ENCODE measurements around the gene CCDC7.
"Not testable (repeated sequence)": the region's sequence is repeated elsewhere in the genome, so short reads cannot be mapped to it uniquely, and the experiment has no call there.

CCDC7 gene

DNA sequence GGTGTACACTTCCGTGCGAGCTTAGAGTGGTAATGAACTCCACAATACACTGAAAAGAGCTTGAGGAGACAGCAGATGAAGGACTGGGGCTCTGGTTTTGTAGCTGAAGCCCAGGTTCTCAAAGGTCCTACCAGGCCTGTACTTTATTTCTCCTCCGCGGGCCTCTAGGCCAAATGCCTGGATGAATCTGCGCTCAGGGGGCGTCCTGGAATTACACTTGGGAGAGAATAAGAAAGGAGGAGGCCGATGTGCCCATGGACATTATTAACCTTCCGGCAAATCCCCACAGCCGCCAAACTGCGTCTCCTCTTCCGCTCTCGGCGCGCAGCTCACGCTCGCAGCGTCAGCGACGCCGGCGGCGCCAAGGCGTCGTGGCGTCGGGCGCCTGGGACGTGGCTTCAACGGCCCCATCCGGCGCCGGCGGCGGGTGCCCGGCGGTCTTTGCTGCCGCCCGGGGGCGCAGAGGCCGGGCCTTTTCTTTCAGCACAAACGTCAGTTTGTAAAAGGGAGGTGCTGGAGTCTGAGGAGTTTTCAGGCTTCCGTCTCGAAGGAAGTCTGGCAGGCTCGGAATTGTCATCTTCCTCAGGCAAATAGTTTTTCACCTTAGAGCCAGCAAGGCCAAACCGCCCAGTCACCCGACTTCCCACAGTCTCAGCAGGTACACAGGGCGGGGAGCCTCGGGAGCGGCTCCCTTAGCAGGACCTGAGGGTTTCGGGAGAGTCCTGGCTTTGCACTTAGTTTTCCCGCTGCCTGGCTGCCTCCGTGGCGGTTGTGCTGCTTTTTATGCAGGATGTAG is at the start of gene CCDC7:
TSS of gene CCDC7 (plus strand) at position 401 of the 796 bp plus-strand sequence. CDS start 5,503 bp downstream, outside the sequence.
- DNase-seq = peak; percentile 54

DNA sequence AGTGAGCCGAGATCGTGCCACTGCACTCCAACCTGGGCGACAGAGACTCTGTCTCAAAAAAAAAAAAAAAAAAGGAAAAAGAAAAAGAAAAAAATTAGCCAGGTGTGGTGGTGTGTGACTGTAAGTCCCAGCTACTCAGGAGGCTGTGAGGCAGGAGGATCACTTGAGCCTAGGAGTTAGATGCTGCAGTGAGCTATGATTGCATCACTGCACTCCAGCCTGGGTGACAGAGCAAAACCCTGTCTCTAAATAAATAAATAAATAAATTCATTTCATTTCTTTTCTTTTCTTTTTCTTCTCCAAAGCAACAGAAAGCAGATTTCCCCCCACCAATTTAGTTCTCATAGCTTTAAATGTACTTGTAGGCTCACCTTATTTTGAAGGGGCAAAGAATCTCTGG is 48.8 kb upstream of the CCDC7 start:
- DNase-seq = not testable (repeated sequence)

DNA sequence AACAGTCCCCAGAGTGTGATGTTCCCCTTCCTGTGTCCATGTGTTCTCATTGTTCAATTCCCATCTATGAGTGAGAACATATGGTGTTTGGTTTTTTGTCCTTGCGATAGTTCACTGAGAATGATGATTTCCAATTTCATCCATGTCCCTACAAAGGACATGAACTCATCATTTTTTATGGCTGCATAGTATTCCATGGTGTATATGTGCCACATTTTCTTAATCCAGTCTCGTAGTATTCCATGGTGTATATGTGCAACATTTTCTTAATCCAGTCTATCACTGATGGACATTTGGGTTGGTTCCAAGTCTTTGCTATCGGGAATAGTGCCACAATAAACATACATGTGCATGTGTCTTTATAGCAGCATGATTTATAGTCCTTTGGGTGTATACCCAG is 46.2 kb upstream of the CCDC7 start:
- DNase-seq = not testable (repeated sequence)

DNA sequence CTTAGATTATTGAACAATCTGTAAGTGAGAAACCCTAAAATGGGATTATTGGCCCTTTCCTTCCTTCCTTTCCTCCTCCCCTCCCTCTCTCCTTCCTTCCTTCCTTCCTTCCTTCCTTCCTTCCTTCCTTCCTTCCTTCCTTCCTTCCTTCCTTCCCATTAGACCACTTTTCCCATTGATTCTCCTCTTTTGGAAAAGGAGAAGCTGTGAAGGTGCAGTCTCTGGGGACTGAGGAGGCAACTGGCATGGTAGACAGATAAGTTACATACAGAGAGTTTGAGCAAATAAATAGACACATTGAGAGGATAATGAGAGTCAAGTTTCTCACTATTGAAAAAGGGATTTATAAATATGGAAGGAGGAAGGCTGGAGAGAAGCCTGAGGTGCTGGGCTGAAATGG is 45.0 kb upstream of the CCDC7 start:
- DNase-seq = no peak

DNA sequence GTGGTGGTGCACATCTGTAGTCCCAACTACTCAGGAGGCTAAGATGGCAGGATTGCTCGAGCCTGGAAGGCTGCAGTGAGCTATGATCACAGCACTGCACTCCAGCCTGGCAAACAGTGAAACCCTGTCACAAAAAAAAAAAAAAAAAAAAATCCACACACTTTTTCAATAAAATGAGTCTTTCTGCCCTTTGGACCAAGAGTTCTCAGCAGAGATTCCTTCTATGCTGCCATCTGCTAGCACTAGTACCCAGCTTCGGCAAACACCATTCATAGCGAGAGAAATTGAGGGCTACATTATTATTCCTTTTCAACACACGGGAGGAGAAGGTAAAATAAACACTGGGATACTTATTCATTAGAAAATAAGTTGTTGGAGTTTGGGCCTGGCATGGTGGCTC is 43.4 kb upstream of the CCDC7 start:
- no peak for DNase-seq

DNA sequence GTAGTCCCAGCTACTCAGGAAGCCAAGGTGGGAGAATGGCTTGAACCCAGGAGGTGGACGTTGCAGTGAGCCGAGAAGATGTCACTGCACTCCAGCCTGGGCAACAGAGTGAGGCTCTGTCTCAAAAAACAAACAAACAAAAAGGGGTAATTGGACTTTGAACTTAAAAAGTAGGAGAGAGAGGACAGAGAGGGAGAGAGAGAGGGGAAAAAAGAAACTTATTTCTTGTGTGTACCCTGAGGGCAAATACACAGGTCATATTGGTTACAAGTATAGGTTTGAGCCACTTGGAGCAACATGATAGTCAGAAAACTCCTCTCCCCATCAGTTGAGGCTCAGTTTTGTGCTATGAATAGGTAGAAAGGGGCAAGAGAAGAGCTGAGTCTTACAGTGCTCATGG is 42.8 kb upstream of the CCDC7 start:
- no peak for DNase-seq

DNA sequence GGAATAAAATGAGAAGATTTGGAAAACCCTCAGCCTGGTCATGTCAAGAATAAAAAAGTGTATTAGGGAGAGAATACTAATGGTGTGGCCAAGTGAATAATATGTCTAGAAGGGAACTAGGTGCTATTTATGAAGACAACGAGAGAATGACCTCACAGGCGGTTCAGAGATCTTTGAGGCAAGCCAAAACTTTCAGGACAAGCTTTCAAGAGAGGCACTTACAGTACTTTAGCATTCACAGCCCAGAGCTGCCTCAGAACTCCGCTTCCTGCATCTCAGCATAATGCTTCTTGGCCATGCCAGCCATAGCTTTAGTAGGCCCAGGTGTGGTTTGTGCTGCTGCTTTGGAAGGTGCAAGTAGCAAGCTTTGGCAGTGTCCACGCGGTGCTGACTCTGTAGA is 37.2 kb upstream of the CCDC7 start:
- DNase-seq = no peak

DNA sequence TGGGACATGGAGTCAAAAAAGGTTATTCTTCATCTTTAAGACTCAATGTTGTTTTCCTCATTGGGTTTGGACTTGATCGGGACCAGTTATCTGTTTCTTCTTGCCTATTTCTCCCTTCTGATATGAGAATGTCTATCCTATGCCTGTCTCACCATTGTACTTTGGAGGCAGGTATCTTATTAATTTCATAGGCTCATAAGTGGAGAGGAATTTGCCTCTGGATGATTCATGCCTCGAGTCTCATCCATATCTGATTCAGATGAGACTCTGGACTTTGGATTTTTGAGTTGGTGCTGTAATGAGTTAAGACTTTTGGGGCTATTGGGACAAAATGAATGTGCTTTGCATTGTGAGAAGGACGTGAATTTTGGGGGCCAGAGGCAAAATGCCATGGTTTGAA is 36.2 kb upstream of the CCDC7 start:
- no peak for DNase-seq

DNA sequence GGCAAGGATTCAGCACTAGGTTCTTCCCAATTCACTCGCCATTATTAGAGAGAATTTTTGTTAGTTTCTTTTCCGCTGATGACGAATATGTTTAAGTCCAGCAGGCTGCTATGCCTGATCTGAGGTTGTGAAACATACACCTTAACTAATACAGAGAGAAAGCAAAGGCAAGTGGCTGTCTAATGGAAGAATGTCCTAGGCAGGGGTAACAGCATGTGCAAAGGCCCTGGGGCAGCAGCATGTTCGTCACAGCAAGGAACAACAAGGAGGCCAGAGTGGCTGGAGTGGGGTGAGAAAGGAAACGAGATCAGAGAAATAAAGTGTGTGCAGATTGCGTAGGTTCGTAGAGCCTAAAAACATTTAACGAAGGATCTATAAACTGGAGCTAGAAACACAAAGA is 35.4 kb upstream of the CCDC7 start:
- no peak for DNase-seq

DNA sequence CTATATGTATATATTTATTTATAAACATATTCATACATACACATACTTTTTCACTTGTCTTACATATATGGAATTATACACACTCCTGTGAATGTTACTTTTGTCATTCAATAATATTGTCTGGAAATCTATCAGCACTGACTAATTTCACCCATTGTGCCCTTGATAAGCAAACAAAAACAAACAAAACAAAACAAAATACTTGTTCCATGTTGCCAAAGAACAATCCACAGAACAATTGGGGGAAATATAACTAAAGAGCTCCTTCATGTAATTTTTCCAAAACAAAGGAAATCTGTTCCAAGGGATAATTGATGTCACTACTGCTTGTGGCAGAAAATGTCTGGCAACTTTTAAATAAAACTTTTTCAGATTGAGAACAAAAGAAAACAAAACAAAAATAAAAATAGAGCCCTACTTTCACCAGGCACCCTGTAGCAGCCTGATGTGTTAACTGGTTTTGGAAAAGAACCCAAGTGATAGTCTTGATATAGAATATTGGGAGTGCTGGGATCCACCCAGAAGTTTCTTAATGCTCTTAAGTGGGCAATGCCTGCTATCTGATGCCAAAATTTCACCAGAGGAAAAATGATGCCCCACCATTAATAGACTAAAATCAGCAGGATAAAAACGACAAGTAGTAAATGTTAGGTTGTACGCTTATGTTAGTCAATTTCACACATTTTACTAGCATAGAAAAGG is 34.0 kb upstream of the CCDC7 start:
- DNase-seq = no peak

DNA sequence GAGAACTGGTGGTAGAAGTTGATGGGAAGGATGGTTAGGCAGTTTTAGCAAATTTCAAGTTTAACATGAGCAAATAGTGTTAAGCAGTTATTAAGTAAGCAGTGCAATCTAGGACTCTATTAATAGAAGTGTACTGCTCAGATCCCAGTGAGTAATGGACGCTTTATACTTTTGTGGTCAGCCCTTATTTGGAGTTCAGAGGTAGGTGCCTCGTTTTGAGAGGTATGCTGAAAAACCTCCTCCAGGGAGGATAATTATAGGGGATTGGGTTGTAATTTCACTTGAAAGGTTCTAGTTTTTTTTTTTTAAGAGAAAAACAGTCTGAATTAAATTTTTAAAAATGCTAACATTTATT is 33.5 kb upstream of the CCDC7 start:
- no peak for DNase-seq

DNA sequence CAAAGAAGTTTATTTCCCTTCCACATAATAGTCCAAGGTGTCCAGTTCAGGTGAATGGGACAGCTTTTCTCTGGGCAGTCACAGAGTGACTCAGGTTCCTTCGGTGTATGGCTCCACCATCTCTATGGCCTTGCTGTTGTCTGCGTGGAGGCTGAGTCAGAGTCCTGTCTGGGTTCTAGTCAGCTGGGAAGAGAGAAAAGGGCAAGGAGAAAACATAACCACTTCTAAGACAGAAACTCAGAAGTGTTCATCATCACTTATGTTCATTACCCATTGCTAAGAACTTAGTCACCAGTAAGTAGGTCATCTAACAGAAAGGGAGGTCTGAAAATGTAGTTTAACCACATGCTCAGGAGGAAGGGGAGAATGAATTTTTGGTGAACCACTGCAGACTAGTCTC is 32.4 kb upstream of the CCDC7 start:
- no peak for DNase-seq

DNA sequence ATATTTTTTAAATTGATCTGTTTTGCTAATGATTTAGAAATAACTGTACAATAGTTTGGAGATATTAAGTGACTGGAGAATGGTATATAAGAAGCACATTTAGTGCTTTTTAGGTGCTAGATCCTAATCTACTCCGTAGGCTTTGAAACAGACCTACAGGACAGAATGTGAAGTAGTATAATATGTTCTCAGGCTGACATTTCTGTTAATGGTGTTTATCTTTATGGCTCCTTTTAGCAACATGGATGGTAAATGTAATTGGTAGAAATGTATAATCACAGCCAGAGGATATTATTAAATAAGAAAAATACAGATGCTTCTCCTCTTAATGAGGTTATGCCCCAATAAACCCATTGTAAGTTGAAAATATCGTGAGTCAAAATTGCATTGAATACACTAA is 30.6 kb upstream of the CCDC7 start:
- DNase-seq = no peak

DNA sequence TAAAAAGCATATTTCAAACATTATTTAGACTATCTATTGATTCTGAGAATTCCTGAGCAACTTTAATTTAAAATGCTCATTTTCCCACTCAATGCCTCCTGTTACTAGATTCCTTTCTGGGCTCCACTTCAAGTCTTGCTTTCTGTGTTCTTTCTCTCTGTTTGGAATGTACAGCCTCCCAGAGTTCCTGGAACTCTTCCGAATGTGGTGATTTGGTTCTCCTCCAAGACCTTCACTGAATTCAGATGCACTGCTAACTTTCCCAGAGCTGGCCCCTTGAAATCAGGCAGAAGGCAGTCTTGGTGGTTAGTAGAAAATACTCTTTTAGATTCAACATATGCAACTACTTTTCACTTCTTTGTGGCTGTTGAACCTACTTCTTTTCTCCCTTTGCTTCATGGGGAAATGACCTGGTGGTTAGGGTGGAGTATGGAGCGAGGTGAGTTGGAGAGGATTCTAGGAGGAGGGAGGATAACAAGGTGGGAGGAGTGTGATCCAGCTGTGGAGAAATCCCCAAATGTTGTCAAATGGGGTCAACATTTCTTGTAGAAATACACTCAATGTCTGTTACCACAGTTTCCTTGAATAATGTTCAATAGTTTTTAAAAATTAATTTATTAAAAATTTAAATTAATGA is 27.9 kb upstream of the CCDC7 start:
- no peak for DNase-seq

DNA sequence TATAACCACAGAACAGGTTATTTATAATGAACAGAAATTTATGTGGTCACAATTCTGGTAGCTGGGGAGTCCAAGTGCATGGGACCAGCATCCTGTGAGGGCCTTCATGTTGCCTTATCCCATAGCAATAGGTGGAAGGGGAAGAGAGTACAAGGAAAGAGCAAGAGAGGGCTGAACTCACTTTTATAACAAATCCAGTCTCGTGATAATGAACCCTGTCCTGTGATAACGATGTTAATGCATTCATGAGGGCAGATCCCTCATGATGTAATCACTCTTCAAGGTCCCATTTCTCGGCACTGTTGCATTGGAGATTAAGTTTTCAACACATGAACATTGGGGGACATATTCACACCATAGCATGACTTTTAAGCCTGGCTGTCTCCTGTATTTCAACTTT is 27.4 kb upstream of the CCDC7 start:
- no peak for DNase-seq

DNA sequence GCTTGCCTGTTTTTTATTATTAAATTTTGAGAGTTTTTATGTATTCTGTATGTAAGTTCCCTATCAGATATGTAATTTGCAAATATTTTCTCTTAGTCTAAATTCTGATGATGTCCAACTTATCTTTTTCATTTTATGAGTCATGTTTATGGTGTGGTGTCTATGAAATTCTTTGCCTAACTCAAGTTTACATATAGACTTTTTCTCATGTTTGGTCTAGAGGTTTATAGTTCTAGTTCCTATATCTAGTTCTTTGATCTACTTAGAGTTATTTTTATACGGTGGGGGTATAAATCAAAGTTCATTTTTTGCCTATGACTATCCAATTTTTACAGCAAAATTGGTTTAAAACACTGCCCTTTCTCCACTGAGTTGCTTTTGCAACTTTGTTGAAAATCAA is 26.3 kb upstream of the CCDC7 start:
- no peak for DNase-seq

DNA sequence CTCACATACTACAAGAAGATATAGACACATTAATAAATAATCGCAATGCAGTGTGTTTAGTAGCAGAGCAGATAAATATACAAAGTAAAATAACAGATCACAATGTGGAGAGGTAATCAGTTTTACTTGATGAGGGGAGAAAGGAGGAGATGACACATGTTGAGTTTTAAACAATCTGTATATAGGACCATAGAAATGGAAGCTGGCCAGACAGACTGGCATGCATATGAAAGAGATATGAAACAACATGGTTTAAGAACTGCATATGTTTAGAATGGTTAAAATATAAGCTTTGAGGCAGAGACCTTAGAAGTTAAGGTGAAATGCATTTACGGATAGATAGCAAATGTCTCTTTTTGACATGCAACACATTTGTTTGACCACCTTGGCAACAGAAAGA is 19.8 kb upstream of the CCDC7 start:
- no peak for DNase-seq

DNA sequence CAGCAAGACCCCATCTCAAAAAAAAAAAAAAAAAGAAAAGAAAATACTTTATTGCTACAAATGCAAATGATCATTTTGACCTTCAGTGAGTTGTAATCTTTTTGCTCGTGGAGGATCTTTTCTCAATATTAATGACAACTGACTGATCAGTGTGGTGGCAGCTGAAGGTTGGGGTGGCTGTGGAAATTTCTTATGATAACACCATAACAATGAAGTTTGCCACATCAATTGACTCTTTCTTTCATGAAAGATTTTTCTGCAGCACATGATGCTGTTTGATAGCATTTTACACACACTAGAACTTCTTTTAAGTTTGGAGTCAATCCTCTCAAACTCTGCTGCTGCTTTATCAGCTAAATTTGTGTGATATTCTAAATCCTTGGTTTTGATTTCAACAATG is 12.4 kb upstream of the CCDC7 start:
- DNase-seq = no peak

DNA sequence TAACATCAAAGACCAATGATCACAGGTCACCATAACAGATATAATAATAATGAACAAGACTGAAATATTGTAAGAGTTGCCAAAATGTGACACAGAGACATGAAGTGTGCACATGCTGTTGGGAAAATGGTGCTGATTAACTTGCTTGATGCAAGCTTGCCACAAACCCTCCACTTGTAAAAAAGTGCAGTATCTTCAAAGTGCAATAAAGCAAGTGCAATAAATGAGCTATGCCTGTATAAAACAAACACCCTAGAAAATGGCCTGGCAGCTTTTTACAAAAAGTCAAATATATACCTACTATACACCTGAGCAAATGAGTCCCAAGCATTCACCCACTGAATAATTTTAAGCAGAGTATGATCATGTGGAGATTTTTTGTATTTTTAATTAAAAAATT is 9.7 kb upstream of the CCDC7 start:
- no peak for DNase-seq

DNA sequence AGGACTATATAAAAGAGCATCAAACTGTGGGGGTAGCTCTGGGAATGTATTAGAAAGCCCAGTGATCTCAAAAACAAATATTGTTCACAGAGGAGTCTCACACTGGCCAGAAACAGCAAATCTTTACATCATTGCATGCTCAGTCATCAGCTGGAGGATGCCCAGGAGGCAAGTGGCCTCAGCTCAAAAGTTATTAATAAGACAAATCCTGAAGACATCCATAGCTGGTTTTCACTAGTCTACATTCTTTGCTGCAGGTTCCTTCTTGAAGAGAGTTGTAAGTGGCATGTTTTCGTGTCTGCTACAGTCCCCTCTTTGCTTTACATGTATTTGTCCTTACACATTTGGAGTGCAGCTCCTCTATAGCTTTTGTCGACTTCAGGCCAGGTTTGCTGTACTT is 8.6 kb upstream of the CCDC7 start:
- no peak for DNase-seq

DNA sequence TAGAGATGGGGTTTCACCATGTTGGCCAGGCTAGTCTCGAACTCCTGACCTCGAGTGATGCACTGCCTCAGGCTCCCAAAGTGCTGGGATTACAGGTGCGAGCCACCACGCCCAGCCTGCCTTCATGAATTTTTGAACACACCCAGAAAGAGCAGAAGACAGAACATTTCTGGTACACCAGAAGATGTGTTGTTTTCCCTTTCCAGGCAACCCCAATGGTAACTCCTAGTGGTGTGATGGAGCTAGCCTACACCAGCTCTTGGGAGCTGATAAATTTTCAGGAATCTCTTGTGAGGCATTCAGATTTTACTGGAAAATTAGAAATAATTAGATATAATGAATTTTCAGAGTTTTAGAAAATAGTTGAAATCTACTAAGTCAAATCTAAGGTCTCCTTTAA is 904 bp upstream of the CCDC7 start:
- no peak for DNase-seq

DNA sequence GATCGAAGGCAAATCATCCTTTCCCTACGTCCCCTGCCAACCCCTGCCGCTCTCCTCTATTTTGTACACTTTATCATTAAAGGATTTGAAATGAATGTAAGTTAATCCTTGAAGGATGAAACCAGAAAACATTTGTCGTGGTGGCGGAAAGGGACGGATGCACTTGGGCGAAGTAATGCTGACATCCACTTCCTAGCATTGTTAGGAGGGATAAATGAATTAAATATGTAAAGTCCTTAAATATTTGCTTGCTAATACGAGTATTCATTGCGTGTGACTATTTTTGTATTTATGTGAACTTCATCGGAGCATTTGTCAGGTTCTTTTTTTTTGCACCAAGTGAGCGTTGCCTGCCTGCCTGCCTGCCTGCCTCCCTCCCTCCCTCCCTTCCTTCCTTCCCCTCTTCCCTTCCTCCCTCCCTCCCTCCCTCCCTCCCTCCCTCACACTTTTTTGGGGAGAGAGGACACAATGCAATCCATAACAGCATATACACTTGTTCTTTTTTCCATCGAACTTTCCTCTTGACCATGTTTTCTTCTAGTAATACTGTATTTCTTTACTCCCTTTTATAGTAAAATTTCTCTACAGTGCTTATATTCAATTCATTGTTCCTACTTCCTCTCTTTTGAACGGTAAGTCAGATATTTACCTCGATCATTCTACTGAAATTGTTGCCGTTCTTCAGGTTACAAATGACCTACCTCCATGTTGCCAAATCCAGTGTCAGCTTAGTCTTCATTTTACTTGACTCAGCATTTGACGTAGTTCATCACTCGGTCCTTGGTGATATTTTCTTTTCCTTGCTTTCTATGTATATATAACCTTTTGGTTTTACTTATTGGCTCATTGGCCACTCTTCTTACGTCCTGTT is 831 bp downstream of the CCDC7 start:
- peak; percentile 36 for DNase-seq

DNA sequence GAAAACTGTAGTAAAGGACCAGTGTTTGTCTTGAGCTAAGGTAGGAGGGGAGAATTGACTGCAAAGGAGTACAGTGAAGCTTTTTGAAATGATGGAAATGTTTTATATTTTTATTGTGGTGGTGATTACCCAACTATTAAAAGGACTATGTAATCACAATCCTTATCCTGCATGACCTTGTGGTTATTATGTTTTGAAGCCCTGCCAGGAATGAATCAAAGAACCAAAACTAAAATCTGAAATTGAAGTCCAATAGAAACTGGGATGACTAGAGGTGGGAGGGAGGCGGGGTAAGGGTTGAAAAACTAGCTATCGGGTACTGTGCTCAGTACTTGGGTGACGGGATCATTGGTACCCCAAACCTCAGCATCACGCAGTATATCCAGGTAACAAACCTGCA is 8.2 kb downstream of the CCDC7 start:
- DNase-seq = no peak
